Stimulated activated CD4-positive, alpha-beta T cell treated with anti-CD3 and anti-CD28 coated beads, Interleukin-2, amount 100 ng/mL, for 4 hours (primary cell): Measurements from ENCODE around the gene ACADM.
A peak's percentile ranks its signal among the peaks of the same experiment; 100 is the strongest.
"Not testable (repeated sequence)": the region's sequence is repeated elsewhere in the genome, so short reads cannot be mapped to it uniquely, and the experiment has no call there.

Experiments
- DNase-seq: peaks from one replicate; pipeline ENCODE4 v3.0.0-alpha.2; 2020; ENCODE audit warnings: low read depth

The ACADM gene

DNA sequence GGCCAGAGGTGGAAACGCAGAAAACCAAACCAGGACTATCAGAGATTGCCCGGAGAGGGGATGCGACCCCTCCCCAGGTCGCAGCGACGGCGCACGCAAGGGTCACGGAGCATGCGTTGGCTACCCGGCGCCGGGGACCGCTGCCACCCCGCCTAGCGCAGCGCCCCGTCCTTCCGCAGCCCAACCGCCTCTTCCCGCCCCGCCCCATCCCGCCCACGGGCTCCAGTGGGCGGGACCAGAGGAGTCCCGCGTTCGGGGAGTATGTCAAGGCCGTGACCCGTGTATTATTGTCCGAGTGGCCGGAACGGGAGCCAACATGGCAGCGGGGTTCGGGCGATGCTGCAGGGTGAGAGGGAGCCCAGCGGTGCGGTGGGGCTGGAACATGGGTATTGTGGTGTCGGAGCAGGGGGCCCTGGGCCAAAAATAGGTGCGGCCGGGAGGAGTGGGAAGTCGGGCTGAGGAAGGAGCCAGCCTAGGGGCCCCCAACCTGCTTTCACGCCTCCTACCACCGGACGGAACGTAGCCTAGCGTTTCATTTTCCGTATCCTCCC is at the start of gene ACADM:
ACADM (plus strand) TSS at position 238 of the 551 bp plus-strand sequence; CDS start at position 317, 79 bp downstream.
- peak; percentile 80 for DNase-seq

DNA sequence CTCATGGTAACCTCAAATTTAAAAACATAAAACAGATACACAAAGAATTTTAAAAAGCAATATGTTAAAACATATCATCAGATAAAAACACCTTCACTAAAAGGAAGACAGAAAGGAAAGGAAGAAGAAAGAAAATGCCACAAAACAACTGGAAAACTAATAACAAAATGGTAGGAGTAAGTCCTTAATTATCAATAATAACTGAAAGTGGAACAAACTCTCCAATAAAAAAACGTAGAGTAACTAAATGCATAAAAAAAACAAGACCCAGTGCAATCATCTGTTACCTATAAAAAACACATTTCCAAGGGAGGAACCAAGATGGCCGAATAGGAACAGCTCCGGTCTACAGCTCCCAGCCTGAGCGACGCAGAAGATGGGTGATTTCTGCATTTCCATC is 47.1 kb upstream of the ACADM start:
- no peak for DNase-seq

DNA sequence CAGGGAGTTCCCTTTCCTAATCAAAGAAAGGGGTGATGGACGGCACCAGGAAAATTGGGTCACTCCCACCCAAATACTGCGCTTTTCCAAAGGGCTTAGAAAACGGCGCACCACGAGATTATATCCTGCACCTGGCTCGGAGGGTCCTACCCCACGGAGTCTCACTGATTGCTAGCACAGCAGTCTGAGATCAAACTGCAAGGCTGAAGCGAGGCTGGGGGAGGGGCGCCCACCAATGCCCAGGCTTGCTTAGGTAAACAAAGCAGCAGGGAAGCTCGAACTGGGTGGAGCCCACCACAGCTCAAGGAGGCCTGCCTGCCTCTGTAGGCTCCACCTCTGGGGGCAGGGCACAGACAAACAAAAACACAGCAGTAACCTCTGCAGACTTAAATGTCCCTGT is 46.5 kb upstream of the ACADM start:
- DNase-seq: not testable (repeated sequence)

DNA sequence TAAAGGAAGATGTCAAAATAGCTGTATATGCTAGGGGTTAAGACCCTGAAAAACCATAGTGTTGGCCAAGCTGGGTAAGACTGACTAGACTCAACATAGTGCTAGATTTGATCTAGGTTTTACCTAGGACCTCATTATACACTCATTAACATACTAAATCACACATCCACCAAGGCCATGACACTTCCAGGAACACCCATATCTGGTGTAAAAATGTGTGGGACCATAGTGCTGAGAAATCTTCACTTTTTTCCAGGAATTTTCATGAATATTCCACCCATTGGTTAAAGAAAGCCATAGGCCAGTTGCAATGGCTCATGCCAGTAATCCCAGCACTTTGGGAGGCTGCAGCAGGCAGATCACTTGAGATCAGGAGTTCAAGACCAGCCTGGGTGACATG is 34.0 kb upstream of the ACADM start:
- DNase-seq: no peak

DNA sequence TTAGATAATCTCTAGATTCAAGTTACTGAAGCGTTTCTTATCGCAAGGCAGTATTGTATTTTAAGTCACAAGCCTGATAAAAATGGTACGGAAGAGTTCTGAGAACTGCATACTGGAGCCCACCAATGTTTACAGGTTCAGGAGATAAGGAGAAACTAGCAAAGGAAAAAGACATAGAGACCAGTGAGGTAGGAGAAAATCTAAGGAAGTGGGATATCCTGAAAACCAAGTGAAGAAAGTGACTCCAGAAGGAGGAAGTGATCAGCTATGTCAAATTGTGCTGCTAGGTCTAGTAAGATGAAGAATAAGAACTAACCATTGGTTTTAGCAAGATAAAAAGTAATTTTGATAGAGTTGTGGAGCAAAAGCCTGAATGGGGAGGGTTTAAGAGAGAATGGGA is 31.0 kb upstream of the ACADM start:
- DNase-seq: no peak

DNA sequence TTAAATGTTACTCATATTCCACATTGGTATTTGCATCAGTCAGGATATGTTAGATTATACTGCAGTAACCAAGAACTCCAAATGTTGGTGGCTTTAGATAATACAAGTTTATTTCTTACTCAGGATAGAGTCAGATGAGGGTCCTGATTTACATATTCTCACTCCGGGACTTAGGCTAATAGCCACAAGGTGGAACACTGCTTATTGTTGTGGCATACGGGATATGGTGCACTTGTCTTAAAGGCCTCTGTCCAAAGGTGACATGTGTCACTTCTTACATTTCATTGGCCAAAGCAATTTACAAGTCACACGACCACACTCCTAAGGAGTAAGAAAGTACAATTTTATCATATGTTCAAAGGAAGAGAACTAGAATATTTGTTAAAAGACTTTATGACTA is 28.5 kb upstream of the ACADM start:
- DNase-seq: no peak

DNA sequence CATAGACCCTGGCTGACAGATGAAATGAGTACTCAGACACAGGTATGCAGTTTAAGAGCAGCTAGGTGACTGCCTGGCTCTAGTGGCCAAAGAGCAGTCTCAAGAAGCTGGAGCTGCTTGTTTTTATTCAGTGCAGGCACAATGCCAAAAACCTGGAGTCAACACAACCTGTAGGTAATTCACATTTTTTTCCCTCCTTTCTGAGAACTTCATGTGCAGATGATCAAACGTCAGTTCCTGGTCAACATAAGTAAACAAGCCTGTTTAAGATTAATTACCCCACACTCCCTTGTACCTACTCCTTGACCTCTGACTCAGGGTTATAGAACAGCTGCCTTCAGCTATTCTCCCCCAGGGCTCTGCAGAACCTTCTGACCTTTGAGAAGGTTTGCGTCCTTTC is 17.3 kb upstream of the ACADM start:
- no peak for DNase-seq

DNA sequence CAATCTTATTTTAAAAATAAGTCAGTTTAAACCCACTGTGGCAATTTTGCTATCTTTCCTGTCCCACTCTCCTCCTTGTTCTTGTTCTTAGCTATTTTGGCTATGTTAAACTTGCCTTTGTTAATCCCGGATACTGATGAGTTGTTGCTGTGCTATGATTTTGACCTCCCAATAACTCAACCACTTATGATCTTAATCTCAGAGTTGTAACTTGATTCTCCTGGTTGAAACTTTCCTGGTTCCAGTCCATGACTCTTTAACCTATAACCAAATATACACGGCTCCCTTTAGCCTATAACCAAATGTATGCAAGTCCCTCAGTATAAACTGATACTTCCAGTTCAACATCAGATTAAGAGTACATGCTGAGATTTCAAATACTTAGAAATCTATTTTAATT is 15.6 kb upstream of the ACADM start:
- DNase-seq: no peak

DNA sequence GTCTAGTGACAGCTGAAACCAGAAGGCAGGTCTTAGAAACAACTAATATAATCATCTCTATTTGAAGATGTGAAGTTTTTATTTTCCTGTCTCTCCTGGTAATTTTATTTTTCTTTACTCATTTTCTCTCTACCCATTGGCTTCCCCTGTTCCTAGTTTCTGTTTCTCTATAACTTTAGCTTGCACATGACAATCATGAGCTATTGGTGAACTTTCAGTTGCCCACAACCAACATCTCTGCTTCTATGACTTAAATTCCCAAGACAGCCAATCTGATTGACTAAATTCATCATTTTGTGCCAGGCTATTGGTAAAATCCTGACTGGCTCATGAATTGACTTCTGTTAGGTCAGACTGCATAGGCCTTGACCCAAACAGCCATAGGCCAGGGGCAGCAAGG is 13.7 kb upstream of the ACADM start:
- no peak for DNase-seq

DNA sequence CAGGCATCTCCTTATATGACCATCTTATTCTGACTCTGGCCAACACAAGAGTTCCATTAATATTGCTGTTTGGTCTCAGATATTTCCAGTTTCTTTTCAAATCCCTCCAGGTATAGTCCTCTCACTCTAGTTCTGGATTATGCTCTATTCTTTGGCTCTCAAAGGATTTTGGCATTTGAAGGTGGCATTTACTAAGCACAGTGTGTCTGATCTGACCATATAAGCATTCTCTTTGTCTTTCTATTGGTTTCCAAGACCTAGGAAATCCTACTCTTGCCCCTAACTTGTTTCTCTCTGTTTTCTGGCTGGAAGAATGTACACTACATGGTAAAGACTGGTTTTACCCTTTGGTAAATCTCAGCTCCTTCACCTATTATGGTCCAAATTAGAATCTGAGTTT is 12.7 kb upstream of the ACADM start:
- DNase-seq: no peak

DNA sequence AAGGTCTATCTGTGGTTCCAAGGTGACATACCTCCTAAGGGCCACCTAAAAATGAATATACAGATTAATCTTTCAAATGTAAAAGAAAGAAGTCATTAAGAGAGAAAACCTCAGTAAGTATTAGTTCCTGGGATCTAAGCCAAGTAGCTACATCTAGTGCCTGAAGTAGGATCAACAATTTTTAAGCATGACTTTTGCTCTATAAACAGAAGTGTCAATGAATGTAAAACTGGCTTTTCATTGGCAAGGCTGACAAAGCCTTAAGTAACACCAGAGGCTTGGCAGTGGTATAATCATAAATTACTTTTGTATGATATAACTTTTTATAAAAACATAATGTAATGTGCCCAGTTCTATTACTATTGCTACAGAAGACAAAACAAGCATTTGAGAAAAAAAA is 12.2 kb upstream of the ACADM start:
- no peak for DNase-seq

DNA sequence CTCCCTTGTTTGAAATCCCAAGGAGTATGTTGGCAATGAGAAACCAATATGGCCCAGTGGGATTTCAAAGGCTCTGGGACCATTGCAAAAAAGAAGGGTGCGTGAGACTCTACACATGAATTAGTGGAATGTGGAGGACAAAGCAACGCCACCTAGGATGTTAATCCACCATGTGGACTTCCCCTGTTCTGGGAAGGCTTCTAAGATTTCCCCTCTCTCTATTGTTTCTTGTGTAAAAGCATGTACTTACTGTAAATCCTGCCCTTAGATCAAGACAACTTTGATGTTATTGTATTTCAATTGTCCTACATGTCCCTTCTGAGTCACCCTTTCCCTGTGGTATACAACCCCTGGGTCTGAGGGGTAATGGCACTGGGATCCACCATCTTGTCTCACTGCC is 4.7 kb upstream of the ACADM start:
- DNase-seq: no peak

DNA sequence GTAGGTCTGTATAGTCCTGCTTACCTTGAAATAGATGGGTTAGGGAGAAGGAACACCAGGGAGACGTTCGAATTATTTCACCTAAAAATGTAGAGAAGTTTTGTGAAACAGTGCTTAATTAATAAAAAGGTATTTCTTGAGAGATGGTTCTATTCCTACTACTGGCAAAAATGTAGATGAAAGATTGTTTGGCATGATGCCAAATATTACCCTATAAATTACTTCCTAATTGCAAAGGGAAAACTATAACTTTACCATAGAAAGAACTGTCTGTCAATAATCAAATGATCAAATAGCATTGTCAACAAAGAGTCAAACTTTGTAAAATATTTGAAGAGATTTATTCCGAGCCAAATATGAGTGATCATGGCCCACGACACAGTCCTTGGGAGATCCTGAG is 4.2 kb upstream of the ACADM start:
- no peak for DNase-seq

DNA sequence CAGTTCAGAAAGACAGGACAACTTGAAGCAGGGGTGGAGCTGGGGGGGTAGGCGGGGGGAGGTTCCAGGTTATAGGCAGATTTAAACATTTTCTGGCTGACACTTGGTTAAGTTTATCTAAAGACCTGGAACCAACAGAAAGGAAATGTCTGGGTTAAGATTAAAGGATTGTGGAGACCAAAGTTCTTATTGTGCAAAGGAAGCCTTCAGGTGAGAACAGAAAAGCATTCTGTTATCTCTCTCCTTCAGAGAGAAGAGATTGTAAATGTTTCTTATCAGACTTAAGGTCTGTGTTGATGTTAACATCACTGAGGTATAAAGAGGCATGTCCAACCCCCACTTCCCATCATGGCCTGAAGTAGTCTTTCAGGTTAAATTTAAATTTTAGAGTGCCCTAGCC is 3.7 kb upstream of the ACADM start:
- no peak for DNase-seq

DNA sequence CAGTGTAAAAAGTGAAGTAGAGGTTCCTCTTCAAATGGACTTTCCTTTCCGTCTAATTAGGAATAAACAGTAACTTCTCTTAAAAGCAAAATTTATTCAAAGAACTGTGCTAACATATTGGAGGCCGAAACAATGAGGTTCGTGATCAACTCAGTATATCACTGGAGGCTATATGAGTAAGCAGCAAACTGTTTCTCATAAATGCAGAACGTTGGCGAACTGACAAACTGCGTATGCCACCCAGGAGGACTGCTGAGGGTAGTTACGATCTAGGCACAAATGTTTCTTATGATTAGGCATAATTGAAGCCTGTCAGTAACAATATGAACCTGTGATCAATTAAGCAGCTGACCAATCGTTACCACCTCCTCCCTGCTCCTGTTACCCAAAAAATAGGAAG is 2.3 kb upstream of the ACADM start:
- DNase-seq: not testable (repeated sequence)

DNA sequence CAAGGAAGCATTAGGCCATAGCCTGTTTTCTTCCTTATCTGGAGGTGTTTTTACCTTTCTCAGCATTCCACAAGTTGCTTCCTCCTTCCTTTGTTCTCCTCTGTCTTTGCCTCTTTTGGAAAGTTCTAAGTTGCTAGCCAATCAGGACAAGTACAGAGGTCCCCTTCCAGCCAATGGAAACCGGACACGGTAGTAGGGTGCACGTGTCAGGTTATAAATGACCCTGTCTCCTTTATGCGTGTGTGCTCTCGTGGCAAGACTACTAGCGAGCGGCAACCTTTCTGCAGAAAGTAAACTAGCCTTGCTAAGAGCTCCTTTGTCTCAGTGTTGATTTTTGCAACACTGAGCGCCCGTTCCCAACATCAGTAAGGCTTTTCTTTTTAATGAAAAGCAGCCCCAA is 1.5 kb upstream of the ACADM start:
- no peak for DNase-seq

DNA sequence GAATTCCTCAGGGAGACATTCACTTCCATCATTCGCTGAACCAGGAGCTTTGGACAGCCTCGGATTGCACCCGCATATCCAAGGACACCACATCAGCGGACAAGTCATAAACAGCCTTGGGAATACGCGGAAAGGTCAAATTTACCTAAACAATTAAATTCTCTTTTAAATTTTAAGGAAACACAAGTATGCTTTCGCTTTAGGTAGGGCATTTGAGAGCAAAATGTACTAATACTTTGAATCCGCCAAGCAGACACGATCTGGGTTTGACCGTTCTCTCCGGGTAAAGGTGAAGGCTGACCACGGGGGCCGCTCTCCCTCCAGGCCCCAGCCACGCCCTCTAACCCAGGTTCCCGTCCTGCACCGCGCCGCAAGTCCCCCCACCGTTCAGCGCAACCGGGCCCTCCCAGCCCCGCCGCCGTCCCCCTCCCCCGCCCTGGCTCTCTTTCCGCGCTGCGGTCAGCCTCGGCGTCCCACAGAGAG is 479 bp upstream of the ACADM start:
- DNase-seq: peak; percentile 54

DNA sequence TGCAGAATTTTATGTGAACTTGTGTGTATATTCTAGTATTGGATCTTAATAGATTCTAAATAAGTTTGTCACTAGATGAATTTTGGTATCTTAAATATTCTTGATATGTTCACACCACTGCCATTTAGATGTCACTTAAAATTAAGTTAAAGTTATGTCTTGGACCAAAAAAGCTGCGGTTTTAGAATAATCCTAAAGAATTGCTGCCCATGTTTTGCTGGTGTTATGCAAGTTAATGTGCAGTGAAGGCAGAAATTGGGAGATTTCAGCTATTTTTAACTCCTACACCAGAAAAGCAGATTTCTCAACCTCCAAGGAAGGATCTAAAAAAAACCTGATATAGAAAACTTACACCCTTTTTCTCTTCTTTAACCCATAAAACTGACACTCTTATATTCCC is 757 bp downstream of the ACADM start:
- DNase-seq: no peak

DNA sequence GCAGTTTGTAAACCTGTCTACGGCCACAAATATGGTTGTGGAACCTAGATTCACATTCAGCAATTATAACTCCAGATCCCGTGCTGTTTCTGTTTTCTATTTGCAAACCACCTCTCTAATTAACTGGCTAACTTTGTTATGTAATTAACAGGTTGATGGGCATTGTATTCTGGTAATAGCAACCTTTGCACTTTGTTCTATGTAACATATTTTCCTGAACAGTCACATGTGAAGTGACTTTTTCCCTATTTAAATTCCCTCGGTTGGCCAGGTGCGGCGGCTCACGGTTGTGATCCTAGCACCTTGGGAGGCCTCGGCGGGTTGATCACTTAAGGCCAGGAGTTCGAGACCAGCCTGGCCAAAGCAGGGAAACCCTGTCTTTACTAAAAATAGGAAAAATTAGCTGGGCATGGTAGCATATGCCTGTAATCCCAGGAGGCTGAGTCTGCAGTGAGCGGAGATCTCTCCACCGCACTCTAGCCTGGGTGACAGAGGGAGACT is 1.4 kb downstream of the ACADM start:
- no peak for DNase-seq

DNA sequence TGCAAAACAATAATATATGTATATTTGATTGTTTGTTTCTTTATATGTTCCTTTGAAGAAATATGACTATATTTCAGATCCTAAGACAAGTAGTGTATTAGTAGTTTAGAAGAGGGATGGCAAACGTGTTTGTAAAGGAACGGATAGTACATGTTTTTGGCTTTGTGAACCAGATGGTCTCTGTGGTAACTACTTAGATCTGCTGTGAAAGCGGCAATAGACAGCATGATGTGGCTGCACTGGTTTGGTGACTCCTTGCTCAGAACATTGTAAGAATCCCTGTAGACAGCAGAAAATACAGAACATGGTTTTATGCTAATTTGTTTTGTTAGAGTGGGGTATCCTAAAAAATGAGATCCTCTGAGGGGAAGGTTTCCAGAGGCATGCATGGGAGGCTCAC is 3.1 kb downstream of the ACADM start:
- DNase-seq: no peak

DNA sequence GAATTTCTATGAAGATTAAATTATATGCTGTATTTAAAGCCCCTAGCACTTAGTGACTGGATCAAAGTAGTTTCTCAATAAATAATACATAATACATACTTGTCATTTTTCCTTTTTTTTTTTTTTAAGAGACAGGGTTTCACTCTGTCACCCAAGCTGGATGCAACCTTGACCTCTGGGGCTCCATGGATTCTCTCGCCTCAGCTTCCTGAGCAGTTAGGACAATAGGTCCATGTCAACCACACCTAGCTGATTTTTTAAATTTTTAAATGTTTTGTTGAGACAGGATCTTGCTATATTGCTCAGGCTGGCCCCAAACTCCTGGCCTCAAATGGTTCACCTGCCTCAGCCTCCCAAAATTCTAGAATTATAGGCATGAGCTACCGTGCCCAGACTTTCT is 5.9 kb downstream of the ACADM start:
- DNase-seq: no peak

DNA sequence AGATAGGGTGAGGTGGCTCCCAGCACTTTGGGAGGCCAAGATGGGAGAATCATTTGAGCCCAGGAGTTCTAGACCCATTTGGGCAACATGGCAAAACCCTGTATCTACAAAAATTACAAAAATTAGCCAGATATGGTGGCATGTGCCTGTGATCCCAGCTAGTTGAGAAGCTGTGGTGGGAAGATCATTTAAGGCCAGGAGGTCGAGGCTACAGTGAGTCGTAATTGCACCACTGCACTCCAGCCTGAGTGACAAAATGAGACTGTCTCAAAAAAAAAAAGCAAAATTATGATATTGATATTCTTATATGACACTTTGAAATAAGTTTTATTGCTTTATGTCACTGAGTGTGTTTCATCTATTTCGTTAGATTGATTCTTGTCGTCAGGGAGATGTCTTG is 7.4 kb downstream of the ACADM start:
- no peak for DNase-seq

DNA sequence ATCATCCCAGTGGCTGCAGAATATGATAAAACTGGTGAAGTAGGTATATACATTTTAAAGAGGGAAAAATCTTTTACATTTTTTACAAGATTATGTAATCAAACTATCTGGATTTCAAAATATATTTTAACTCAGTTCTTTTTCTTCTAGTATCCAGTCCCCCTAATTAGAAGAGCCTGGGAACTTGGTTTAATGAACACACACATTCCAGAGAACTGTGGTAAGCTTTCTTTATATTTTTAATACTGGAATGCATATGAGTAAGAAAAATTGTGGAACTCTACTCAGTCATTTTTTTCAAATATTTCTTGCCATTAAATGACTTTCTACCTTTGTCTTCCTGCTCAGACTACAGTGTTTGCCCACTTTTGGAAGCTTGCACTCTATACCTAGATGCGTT is 8.2 kb downstream of the ACADM start:
- DNase-seq: no peak

DNA sequence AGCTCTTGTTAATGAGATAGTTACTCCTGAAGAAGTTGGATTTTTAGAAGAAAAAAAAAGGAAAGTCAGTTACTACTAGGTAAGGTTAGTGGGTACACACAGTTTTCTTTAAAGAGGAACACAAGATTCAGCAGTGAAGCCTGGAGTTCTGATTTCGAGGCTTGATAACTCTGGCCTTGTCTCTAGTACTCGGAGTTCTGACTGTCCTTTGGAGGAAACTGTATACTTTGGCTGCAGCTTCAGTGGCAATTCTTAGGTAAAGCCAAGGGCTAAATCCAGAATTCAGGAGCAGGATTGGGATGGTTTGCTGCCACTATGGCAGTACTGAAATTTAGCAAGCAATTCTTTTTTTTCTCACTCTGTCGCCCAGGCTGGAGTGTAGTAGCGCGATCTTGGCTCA is 9.2 kb downstream of the ACADM start:
- DNase-seq: no peak

DNA sequence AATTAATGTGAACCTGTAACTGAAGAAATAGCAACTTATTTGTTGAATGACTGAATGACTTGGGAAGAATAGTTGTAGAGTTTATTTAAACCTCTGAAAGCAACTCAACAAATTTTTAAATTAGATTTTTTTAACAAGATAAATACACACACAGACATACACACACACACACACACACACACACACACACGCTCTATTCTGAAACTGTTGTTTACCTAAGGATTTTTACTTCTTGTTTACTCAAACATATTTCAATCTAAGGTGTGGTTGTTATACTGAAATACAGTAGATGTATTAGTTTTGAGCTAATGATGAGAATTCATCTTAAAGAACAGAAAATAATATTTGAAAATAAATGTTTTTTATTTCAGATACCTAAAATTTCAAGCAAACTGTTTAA is 11.5 kb downstream of the ACADM start:
- DNase-seq: no peak
